GM10266 (cell line): ENCODE measurements around the gene SOX10.
"Not testable (repeated sequence)": the region's sequence is repeated elsewhere in the genome, so short reads cannot be mapped to it uniquely, and the experiment has no call there.

Experiments used
- DNase-seq: peaks from one replicate; pipeline ENCODE4 v3.0.0; 2012; ENCODE audit errors: extremely low spot score
- TF ChIP-seq, protein P1 (sequence below): IDR thresholded peaks from 2 replicates; pipeline ENCODE4 v1.5.1; 2012; ENCODE audit warnings: mild to moderate bottlenecking, low read depth; ENCODE audit not compliant: control insufficient read depth, insufficient read depth; ENCODE audit errors: missing control alignments

The SOX10 gene

DNA sequence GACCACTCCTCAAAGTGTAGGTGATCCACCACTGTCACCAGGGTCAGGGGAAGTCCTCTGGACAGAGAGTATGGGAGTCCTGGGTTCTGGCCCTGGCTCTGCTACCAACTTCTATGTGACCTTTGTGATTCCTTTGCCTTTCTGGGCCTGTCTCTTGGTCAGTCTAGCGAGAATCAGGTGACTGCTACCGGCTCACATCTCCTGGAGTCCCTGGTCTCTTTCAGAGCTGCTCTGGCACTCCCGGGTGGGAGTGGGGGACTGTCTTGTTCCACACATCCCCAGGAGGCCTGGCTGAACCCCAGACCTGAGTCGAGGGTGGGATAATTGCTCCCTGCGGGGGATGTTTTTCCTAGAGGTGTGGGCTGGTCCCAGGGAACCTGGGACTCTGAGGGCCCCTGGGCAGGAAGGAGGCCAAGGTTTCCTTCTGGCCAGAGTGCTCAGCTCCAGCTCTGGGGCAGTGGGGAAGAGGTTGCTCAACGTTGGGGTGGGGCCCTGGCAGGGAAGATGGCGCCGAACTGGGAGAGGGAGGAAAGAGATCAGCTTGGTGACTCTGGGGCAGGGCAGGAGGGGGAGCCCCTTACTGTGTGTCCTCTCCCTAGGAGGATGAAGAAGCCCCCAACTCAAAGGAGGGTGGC lies 2.1 kb downstream of the SOX10 start:
- TF ChIP-seq, protein P1, sequence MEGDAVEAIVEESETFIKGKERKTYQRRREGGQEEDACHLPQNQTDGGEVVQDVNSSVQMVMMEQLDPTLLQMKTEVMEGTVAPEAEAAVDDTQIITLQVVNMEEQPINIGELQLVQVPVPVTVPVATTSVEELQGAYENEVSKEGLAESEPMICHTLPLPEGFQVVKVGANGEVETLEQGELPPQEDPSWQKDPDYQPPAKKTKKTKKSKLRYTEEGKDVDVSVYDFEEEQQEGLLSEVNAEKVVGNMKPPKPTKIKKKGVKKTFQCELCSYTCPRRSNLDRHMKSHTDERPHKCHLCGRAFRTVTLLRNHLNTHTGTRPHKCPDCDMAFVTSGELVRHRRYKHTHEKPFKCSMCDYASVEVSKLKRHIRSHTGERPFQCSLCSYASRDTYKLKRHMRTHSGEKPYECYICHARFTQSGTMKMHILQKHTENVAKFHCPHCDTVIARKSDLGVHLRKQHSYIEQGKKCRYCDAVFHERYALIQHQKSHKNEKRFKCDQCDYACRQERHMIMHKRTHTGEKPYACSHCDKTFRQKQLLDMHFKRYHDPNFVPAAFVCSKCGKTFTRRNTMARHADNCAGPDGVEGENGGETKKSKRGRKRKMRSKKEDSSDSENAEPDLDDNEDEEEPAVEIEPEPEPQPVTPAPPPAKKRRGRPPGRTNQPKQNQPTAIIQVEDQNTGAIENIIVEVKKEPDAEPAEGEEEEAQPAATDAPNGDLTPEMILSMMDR: no peak
- no peak for DNase-seq

DNA sequence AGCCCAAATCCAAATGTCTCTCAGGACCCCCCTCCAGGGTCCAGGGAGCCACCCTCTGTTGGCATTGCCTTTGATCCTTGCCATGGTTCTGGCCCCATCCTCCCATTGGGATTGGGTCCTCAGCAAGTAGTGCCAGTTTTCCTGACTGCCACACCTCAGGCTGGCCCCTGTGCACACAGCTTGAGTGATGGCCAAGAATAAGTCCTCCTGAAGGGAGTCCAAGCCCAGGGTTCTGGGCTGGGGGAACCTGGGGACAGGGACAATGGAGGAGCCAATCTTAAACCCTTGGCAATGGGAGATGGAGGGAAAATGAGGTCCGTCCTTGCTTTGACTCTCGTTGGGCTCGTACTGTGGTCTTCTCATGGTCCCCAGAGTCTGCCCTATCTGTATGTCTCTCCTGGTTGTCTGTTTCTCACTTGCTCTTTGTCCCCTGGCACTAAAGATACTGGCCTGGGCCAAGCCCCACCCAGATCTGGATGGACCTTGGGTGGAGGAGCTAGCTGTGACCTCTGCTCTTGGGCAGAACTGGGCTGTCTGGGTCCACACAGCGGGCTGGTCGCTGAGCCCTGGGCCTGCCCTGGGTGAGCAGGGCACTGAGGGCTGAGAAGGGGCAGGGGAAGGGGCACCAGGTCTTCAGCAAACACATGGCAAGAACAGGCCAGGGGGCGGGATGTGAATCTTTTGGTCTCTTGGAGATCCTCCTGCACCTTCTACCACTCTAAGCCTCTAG lies 2.9 kb downstream of the SOX10 start:
- TF ChIP-seq, protein P1: no peak
- DNase-seq: no peak

DNA sequence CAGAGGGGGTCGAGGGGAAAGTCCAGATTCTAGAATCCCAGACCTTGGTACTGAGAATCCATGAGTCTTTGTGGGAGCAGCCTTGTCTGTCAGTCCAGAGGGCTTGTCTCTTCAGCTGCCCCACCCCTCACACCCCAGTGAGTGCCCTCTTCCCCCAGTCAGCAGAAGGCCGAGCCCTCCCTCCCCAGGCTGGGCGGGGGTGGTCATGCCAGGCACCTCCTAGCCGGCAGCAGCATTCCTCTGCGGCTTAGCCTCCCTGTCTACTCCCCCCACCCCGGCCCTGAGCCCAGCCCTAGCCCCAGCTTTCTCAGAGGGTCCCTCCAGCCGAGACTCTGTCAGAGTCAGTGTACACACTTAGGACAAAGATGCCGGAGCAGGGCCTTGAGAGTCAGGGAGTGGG lies 4.6 kb downstream of the SOX10 start:
- TF ChIP-seq, protein P1: no peak
- no peak for DNase-seq

DNA sequence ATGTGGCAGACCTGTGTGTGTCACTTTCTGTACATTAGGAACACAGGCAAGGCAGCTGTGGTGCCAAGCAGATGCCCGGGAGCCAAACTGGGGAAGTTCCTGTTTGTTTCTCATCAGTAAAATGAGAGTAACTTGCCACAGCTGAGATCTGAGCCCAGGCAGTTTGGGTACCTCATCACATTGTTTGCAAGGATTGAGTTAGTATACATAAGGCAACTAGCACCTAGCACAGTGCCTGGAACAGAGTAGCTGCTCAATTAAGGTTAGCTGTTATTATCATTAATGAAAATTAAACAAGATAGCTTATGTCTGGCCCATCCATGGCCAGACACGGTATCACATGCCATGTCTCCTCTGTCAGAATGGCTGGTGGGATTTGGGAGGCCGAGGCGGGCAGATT lies 7.8 kb downstream of the SOX10 start:
- TF ChIP-seq, protein P1: no peak
- DNase-seq: no peak

DNA sequence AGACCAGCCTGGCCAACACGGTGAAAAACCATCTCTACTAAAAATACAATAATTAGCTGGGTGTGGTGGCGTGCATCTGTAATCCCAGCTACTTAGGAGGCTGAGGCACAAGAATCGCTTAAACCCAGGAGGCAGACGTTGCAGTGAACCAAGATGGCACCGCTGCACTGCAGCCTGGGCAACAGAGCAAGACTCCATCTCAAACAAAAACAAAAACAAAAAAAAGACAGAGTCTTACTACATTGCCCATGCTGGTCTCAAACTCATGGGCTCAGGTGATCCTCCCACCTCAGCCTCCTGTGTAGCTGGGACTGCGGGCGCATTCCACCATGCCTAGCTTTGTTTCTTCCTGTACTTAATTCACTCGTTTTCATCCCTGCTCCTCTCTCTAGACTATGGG lies 8.3 kb downstream of the SOX10 start:
- not testable (repeated sequence) for DNase-seq

DNA sequence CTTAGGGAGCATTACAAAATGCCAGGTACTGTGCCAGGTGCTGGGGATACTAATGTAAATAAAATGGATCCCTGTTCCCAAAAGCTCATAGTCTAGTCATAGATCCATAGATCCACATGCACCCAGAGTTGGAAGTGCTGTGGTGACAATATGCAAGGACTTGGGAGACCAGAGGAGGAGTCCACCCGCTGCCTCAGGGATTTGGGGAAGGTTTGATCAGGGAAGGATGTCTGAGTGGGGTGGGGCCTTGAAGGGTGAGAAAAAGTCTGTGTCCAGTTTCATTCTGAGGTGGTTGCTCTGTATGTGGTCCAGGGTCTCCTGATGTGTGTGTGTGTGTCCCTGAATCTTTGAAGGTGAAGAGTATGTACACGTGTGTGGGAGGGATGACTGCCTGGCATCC lies 9.2 kb downstream of the SOX10 start:
- no peak for DNase-seq
- TF ChIP-seq, protein P1: no peak

DNA sequence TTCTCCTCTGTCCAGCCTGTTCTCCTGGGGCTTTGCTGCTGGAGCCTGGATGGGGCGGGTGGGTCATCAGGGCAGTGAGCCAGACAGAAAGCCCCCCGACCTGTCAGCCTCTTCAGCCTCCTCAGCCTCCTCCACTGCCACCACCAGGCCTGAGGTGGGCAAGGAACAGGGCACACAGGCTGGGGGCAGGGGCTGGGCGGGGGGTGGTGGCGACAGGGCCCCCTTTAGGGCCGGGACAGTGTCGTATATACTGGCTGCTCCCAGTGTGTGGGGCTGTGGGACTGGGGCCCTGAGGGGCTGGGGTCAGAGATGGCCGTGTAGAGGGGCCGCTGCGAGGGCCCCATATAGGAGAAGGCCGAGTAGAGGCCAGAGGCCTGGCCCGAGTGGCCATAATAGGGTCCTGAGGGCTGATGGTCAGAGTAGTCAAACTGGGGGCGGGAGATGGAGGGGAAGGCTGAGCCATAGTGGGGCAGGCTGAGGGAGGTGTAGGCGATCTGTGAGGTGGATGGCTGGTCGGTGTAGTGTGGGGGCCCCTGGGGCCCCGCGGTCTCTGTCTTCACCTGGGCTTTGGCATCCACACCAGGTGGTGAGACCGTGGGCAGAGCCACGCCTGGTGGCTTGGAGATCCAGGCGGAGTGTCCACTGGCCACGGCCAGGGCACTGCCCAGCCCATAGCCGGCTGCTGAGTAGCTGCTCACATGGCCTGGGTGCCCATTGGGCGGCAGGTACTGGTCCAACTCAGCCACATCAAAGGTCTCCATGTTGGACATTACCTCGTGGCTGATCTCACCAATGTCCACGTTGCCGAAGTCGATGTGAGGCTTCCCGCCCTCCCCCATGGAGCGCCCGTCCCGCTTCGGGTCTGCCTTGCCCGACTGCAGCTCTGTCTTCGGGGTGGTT lies 10.8 kb downstream of the SOX10 start:
- DNase-seq: no peak
- TF ChIP-seq, protein P1: no peak
